ENCODE measurements around the gene HPSE2. TPM values are rescaled to one million over a fixed set of nuclear protein-coding genes. Genes with fewer than 3 reads are reported as not detected.

HPSE2 gene
- total and polyA plus RNA-seq, 8 donors: 0.58 to 15.8 (median 2.0) TPM

DNA sequence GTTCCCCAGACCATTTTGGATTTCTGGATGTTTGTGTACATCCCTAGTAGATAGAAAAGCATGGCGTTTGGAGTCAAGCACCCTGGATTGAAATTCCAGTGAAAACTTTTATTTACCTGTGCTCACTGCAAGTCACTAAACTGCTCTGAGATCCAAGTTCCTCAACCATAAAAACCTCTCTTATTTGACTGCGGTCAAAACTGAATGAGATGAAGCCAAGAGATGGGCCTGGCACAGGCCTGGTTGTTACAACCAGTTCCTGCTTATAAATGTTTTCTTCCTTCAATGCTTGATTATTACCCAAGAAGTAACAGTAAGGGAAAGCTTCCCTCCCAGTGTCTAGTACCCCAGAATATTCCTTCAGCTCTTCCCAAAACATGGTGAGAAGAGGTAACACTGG lies 718.0 kb downstream of the HPSE2 start:
- WGBS, 5 donors: 44 to 69% (median 50%) methylated on average over 2 of the region's 2 CpGs
- no peaks in the 10 kb centered on the region for H3K36me3 ChIP-seq
- H3K27ac ChIP-seq: no peak overlapping the region
- intact Hi-C loops (cut with DNase I; ENCODE audit: low total_unique reads): no loop called here
- H3K4me1 ChIP-seq: no peaks in the 10 kb centered on the region
- H3K27me3 ChIP-seq: no peaks in the 10 kb centered on the region
- no peaks in the 10 kb centered on the region for H3K9me3 ChIP-seq
- H3K4me3 ChIP-seq: no peak overlapping the region
- no peak for TF ChIP-seq EP300 (IDR thresholded peaks at IDR 0.05)
- no peak for TF ChIP-seq POLR2AphosphoS5 (IDR thresholded peaks at IDR 0.05)
- TF ChIP-seq, protein P1, sequence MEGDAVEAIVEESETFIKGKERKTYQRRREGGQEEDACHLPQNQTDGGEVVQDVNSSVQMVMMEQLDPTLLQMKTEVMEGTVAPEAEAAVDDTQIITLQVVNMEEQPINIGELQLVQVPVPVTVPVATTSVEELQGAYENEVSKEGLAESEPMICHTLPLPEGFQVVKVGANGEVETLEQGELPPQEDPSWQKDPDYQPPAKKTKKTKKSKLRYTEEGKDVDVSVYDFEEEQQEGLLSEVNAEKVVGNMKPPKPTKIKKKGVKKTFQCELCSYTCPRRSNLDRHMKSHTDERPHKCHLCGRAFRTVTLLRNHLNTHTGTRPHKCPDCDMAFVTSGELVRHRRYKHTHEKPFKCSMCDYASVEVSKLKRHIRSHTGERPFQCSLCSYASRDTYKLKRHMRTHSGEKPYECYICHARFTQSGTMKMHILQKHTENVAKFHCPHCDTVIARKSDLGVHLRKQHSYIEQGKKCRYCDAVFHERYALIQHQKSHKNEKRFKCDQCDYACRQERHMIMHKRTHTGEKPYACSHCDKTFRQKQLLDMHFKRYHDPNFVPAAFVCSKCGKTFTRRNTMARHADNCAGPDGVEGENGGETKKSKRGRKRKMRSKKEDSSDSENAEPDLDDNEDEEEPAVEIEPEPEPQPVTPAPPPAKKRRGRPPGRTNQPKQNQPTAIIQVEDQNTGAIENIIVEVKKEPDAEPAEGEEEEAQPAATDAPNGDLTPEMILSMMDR (IDR thresholded peaks at IDR 0.05): no peak
- TF ChIP-seq POLR2A (IDR thresholded peaks at IDR 0.05): no peak
- DNase-seq: no peak

DNA sequence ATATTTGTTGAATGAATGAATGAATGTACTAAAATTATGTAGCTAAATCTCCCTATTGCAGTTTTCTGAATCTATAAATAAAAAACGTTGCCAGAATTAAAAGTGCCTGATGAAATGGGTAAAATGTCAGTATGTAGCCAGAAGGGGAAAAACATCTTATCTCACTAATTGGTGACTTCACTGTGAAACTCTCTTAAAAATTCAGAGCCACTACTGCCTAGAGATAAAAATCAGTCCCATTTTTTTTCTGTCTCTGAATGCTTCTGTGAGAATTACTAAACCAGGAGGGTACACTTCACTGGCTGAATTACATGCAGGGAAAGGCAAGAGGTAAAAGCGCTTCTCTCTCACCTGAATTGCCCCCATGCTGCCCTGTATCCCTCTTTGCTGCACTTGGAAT lies 719.3 kb downstream of the HPSE2 start:
- Histone ChIP-seq H3K27me3 (no peaks in the 10 kb centered on the region), H3K4me3 (no peak overlapping the region), H3K9me3 (no peaks in the 10 kb centered on the region), H3K4me1 (no peaks in the 10 kb centered on the region), H3K36me3 (no peaks in the 10 kb centered on the region), H3K27ac (no peak overlapping the region)
- no peak for TF ChIP-seq POLR2AphosphoS5 (IDR thresholded peaks at IDR 0.05)
- TF ChIP-seq EP300 (IDR thresholded peaks at IDR 0.05): no peak
- TF ChIP-seq, protein P1 (IDR thresholded peaks at IDR 0.05): no peak
- TF ChIP-seq POLR2A (IDR thresholded peaks at IDR 0.05): no peak
- intact Hi-C loops (cut with DNase I; ENCODE audit: low total_unique reads): no loop called here
- DNase-seq: no peak
- 61 to 65% (median 64%) methylated on average over 2 of the region's 2 CpGs for WGBS, 5 donors

DNA sequence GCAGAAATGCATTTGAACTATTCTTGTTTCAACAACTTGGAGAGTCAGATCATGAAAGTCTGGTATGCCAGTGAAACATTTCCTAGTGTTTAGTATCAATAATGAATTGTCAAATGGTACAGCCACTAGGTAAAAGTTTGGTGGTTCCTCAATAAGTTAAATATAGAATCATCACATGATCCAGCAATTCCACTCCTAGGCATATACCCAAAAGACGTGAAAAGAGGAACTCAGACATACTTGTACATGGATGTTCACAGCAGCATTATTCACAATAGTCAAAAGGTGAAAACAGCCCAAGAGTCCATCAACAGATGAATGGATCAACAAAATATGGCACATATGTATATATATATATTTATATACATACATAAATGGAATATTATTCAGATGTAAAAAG lies 721.9 kb downstream of the HPSE2 start:
- no peak for DNase-seq
- 52 to 89% (median 79%) methylated on average over 1 of the region's 1 CpG for WGBS, 5 donors
- Histone ChIP-seq H3K27me3 (no peaks in the 10 kb centered on the region), H3K4me3 (no peak overlapping the region), H3K27ac (no peak overlapping the region), H3K36me3 (no peaks in the 10 kb centered on the region), H3K9me3 (no peaks in the 10 kb centered on the region), H3K4me1 (no peaks in the 10 kb centered on the region)
- TF ChIP-seq POLR2A (IDR thresholded peaks at IDR 0.05) (no peak), EP300 (IDR thresholded peaks at IDR 0.05) (no peak), POLR2AphosphoS5 (IDR thresholded peaks at IDR 0.05) (no peak)
- TF ChIP-seq, protein P1 (IDR thresholded peaks at IDR 0.05): no peak
- intact Hi-C loops (cut with DNase I; ENCODE audit: low total_unique reads): no loop called here

DNA sequence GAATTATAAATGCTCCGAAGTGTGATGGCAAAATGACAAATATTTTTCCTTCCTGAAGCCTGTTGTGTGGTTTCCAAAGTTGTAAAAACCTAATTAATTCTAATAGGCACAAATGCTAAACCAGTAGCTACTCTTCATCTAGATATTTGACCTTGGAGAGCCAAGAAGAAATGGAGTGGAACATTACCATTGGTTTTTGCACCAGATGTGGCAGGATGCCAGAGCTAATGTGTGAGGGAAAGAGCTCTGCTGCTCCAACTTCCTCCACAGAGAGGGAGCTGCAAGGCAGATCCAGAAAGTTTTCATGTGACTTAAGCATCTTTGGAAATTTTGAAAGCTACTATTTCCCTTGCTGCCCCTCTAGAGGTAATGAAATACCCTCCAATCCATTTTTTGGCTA lies 723.8 kb downstream of the HPSE2 start:
- no peaks in the 10 kb centered on the region for H3K9me3 ChIP-seq
- intact Hi-C loops (cut with DNase I; ENCODE audit: low total_unique reads): no loop called here
- WGBS, 5 donors: 47 to 73% (median 65%) methylated on average over 1 of the region's 1 CpG
- no peaks in the 10 kb centered on the region for H3K36me3 ChIP-seq
- H3K4me1 ChIP-seq: no peaks in the 10 kb centered on the region
- no peak overlapping the region for H3K27ac ChIP-seq
- H3K27me3 ChIP-seq: no peaks in the 10 kb centered on the region
- DNase-seq: peak in 1 of 2 donors; percentile 43
- TF ChIP-seq EP300 (IDR thresholded peaks at IDR 0.05) (no peak), POLR2A (IDR thresholded peaks at IDR 0.05) (no peak), POLR2AphosphoS5 (IDR thresholded peaks at IDR 0.05) (no peak)
- TF ChIP-seq, protein P1 (IDR thresholded peaks at IDR 0.05): no peak
- no peak overlapping the region for H3K4me3 ChIP-seq
